Measurements from ENCODE around the gene GJB2.

Gene GJB2

GRCh38 chr13:20170921-20171320, 21.8 kb downstream of the GJB2 start:
- H3K27me3 ChIP-seq (ENCODE audit: control insufficient read depth in 5 of 5, insufficient read depth in 4 of 5, low read length in 5 of 5) = peaks cover under 1 to 21% (median 10%) of the 10 kb centered on the region in 5 donors
- H3K27ac ChIP-seq (ENCODE audit: low read depth, low read length) = no peak overlapping the region
- H3K9ac ChIP-seq (ENCODE audit: low read length in 5 of 5) = no peak overlapping the region
- peaks cover 0 to 8% (median 8%) of the 10 kb centered on the region in 5 donors for H3K4me1 ChIP-seq (ENCODE audit: control insufficient read depth in 5 of 5, insufficient read depth in 5 of 5, low read length in 5 of 5)
- no peaks in the 10 kb centered on the region for H3K36me3 ChIP-seq (ENCODE audit: control insufficient read depth in 5 of 5, insufficient read depth in 5 of 5, low read length in 5 of 5)
- no peak overlapping the region for H3K4me3 ChIP-seq (ENCODE audit: low read depth in 1 of 5, low read length in 5 of 5)
- no peaks in the 10 kb centered on the region for H3K9me3 ChIP-seq (ENCODE audit: control insufficient read depth in 5 of 5, low read length in 5 of 5)

- H3K9ac ChIP-seq (ENCODE audit: low read length in 5 of 5) = no peak overlapping the region
- no peaks in the 10 kb centered on the region for H3K4me1 ChIP-seq (ENCODE audit: control insufficient read depth in 5 of 5, insufficient read depth in 5 of 5, low read length in 5 of 5)
- H3K9me3 ChIP-seq (ENCODE audit: control insufficient read depth in 5 of 5, low read length in 5 of 5) = no peaks in the 10 kb centered on the region
- H3K27me3 ChIP-seq (ENCODE audit: control insufficient read depth in 5 of 5, insufficient read depth in 4 of 5, low read length in 5 of 5) = peaks cover 3 to 18% (median 10%) of the 10 kb centered on the region in 5 donors
- no peak overlapping the region for H3K27ac ChIP-seq (ENCODE audit: low read depth, low read length)
- no peaks in the 10 kb centered on the region for H3K36me3 ChIP-seq (ENCODE audit: control insufficient read depth in 5 of 5, insufficient read depth in 5 of 5, low read length in 5 of 5)
- no peak overlapping the region for H3K4me3 ChIP-seq (ENCODE audit: low read depth in 1 of 5, low read length in 5 of 5)
Observed at GRCh38 chr13:20168396-20168795, 24.3 kb downstream of the GJB2 start.

GRCh38 chr13:20165417-20166257, 27.1 kb downstream of the GJB2 start:
- peaks cover 11 to 32% (median 21%) of the 10 kb centered on the region in 5 donors for H3K27me3 ChIP-seq (ENCODE audit: control insufficient read depth in 5 of 5, insufficient read depth in 4 of 5, low read length in 5 of 5)

GRCh38 chr13:20161951-20162300, 30.8 kb downstream of the GJB2 start:
- no peaks in the 10 kb centered on the region for H3K36me3 ChIP-seq (ENCODE audit: control insufficient read depth in 5 of 5, insufficient read depth in 5 of 5, low read length in 5 of 5)
- peaks cover 0 to 21% (median 15%) of the 10 kb centered on the region in 5 donors for H3K4me1 ChIP-seq (ENCODE audit: control insufficient read depth in 5 of 5, insufficient read depth in 5 of 5, low read length in 5 of 5)
- H3K9ac ChIP-seq (ENCODE audit: low read length in 5 of 5) = no peak overlapping the region
- peak overlapping the region in 2 of 5 donors; percentile 51 to 61 for H3K4me3 ChIP-seq (ENCODE audit: low read depth in 1 of 5, low read length in 5 of 5)
- no peak overlapping the region for H3K27ac ChIP-seq (ENCODE audit: low read depth, low read length)
- H3K9me3 ChIP-seq (ENCODE audit: control insufficient read depth in 5 of 5, low read length in 5 of 5) = no peaks in the 10 kb centered on the region
- H3K27me3 ChIP-seq (ENCODE audit: control insufficient read depth in 5 of 5, insufficient read depth in 4 of 5, low read length in 5 of 5) = peaks cover 25 to 55% (median 35%) of the 10 kb centered on the region in 5 donors

More at GRCh38 chr13:20165417-20166257, 27.1 kb downstream of the GJB2 start:
- no peak overlapping the region for H3K27ac ChIP-seq (ENCODE audit: low read depth, low read length)
- peaks cover 0 to 13% (median 11%) of the 10 kb centered on the region in 5 donors for H3K4me1 ChIP-seq (ENCODE audit: control insufficient read depth in 5 of 5, insufficient read depth in 5 of 5, low read length in 5 of 5)
- H3K9ac ChIP-seq (ENCODE audit: low read length in 5 of 5) = no peak overlapping the region
- no peaks in the 10 kb centered on the region for H3K9me3 ChIP-seq (ENCODE audit: control insufficient read depth in 5 of 5, low read length in 5 of 5)
- H3K36me3 ChIP-seq (ENCODE audit: control insufficient read depth in 5 of 5, insufficient read depth in 5 of 5, low read length in 5 of 5) = no peaks in the 10 kb centered on the region
- H3K4me3 ChIP-seq (ENCODE audit: low read depth in 1 of 5, low read length in 5 of 5) = no peak overlapping the region

- H3K9ac ChIP-seq (ENCODE audit: low read length in 5 of 5) = no peak overlapping the region
- H3K36me3 ChIP-seq (ENCODE audit: control insufficient read depth in 5 of 5, insufficient read depth in 5 of 5, low read length in 5 of 5) = no peaks in the 10 kb centered on the region
- H3K9me3 ChIP-seq (ENCODE audit: control insufficient read depth in 5 of 5, low read length in 5 of 5) = no peaks in the 10 kb centered on the region
- H3K27ac ChIP-seq (ENCODE audit: low read depth, low read length) = no peak overlapping the region
- H3K27me3 ChIP-seq (ENCODE audit: control insufficient read depth in 5 of 5, insufficient read depth in 4 of 5, low read length in 5 of 5) = peaks cover 25 to 56% (median 37%) of the 10 kb centered on the region in 5 donors
- peak overlapping the region in 3 of 5 donors; percentile 36 to 61 (median 51) for H3K4me3 ChIP-seq (ENCODE audit: low read depth in 1 of 5, low read length in 5 of 5)
- peaks cover 0 to 21% (median 15%) of the 10 kb centered on the region in 5 donors for H3K4me1 ChIP-seq (ENCODE audit: control insufficient read depth in 5 of 5, insufficient read depth in 5 of 5, low read length in 5 of 5)
Observed at GRCh38 chr13:20161275-20161950, 31.3 kb downstream of the GJB2 start.

- Histone ChIP-seq H3K9me3 (ENCODE audit: control insufficient read depth in 5 of 5, low read length in 5 of 5) (no peaks in the 10 kb centered on the region), H3K36me3 (ENCODE audit: control insufficient read depth in 5 of 5, insufficient read depth in 5 of 5, low read length in 5 of 5) (no peaks in the 10 kb centered on the region), H3K27ac (ENCODE audit: low read depth, low read length) (no peak within 1 kb of the TSS), H3K9ac (ENCODE audit: low read length in 5 of 5) (no peak within 1 kb of the TSS), H3K4me3 (ENCODE audit: low read depth in 1 of 5, low read length in 5 of 5) (peak within 1 kb of the TSS in 3 of 5 donors; percentile 36 to 61 (median 51)), H3K4me1 (ENCODE audit: control insufficient read depth in 5 of 5, insufficient read depth in 5 of 5, low read length in 5 of 5) (peaks cover 0 to 21% (median 15%) of the 10 kb centered on the region in 5 donors), H3K27me3 (ENCODE audit: control insufficient read depth in 5 of 5, insufficient read depth in 4 of 5, low read length in 5 of 5) (peaks cover 23 to 56% (median 37%) of the 10 kb centered on the region in 5 donors)
Observed at GRCh38 chr13:20160306-20161274, 32.1 kb downstream of the GJB2 start, which contains the start of gene GJA3. TSS of gene GJA3 (minus strand) at chr13:20161052. CDS start at chr13:20143288, 17,764 bp downstream.

GRCh38 chr13:20159646-20160305, 33.0 kb downstream of the GJB2 start:
- Histone ChIP-seq H3K4me3 (ENCODE audit: low read depth in 1 of 5, low read length in 5 of 5) (no peak overlapping the region), H3K36me3 (ENCODE audit: control insufficient read depth in 5 of 5, insufficient read depth in 5 of 5, low read length in 5 of 5) (no peaks in the 10 kb centered on the region), H3K9me3 (ENCODE audit: control insufficient read depth in 5 of 5, low read length in 5 of 5) (no peaks in the 10 kb centered on the region), H3K9ac (ENCODE audit: low read length in 5 of 5) (no peak overlapping the region), H3K27ac (ENCODE audit: low read depth, low read length) (no peak overlapping the region), H3K4me1 (ENCODE audit: control insufficient read depth in 5 of 5, insufficient read depth in 5 of 5, low read length in 5 of 5) (peaks cover 0 to 21% (median 15%) of the 10 kb centered on the region in 5 donors), H3K27me3 (ENCODE audit: control insufficient read depth in 5 of 5, insufficient read depth in 4 of 5, low read length in 5 of 5) (peaks cover 22 to 57% (median 38%) of the 10 kb centered on the region in 5 donors)

- no peaks in the 10 kb centered on the region for H3K9me3 ChIP-seq (ENCODE audit: control insufficient read depth in 5 of 5, low read length in 5 of 5)
- H3K4me1 ChIP-seq (ENCODE audit: control insufficient read depth in 5 of 5, insufficient read depth in 5 of 5, low read length in 5 of 5) = peaks cover 0 to 21% (median 15%) of the 10 kb centered on the region in 5 donors
- H3K36me3 ChIP-seq (ENCODE audit: control insufficient read depth in 5 of 5, insufficient read depth in 5 of 5, low read length in 5 of 5) = no peaks in the 10 kb centered on the region
- H3K9ac ChIP-seq (ENCODE audit: low read length in 5 of 5) = no peak overlapping the region
- no peak overlapping the region for H3K4me3 ChIP-seq (ENCODE audit: low read depth in 1 of 5, low read length in 5 of 5)
- peaks cover 22 to 55% (median 38%) of the 10 kb centered on the region in 5 donors for H3K27me3 ChIP-seq (ENCODE audit: control insufficient read depth in 5 of 5, insufficient read depth in 4 of 5, low read length in 5 of 5)
- H3K27ac ChIP-seq (ENCODE audit: low read depth, low read length) = no peak overlapping the region
Observed at GRCh38 chr13:20157151-20157796, 35.5 kb downstream of the GJB2 start.

GRCh38 chr13:20156702-20157101, 36.0 kb downstream of the GJB2 start:
- H3K4me3 ChIP-seq (ENCODE audit: low read depth in 1 of 5, low read length in 5 of 5) = no peak overlapping the region
- peaks cover 19 to 55% (median 34%) of the 10 kb centered on the region in 5 donors for H3K27me3 ChIP-seq (ENCODE audit: control insufficient read depth in 5 of 5, insufficient read depth in 4 of 5, low read length in 5 of 5)
- H3K4me1 ChIP-seq (ENCODE audit: control insufficient read depth in 5 of 5, insufficient read depth in 5 of 5, low read length in 5 of 5) = peaks cover 0 to 18% (median 14%) of the 10 kb centered on the region in 5 donors
- no peak overlapping the region for H3K27ac ChIP-seq (ENCODE audit: low read depth, low read length)
- H3K36me3 ChIP-seq (ENCODE audit: control insufficient read depth in 5 of 5, insufficient read depth in 5 of 5, low read length in 5 of 5) = no peaks in the 10 kb centered on the region
- H3K9ac ChIP-seq (ENCODE audit: low read length in 5 of 5) = no peak overlapping the region
- no peaks in the 10 kb centered on the region for H3K9me3 ChIP-seq (ENCODE audit: control insufficient read depth in 5 of 5, low read length in 5 of 5)

Measured in subcutaneous abdominal adipose tissue (tissue), 5 donors.